H4 (cell line): ENCODE data around the gene LRRC3C. TPM values are rescaled to one million over a fixed set of nuclear protein-coding genes. Genes with fewer than 3 reads are reported as not detected.
A peak's percentile ranks its signal among the peaks of the same experiment; 100 is the strongest.

ENCODE experiments used
- DNase-seq: peaks from one replicate; pipeline ENCODE4 v3.0.0-alpha.2; 2015; ENCODE audit warnings: low spot score
- total RNA-seq: library from RNA; depleted of rRNA; stranded (reverse); fragments of >200 nt; shearing (Covaris generic); gene quantifications from 2 replicates; pipeline ENCODE4 v1.2.3, GENCODE V29; 2014

Gene LRRC3C
- total RNA-seq, 1 experiment from 2014 or later, result not detected

GRCh38 chr17:39923836-39924690 is 3.5 kb upstream of the LRRC3C start:
- no peak for DNase-seq

- DNase-seq, result no peak
These were observed 2.9 kb upstream of the LRRC3C start for GRCh38 chr17:39924691-39925055.

GRCh38 chr17:39925282-39926134 is 2.0 kb upstream of the LRRC3C start:
- no peak for DNase-seq

- DNase-seq, result no peak
These were observed 1.4 kb upstream of the LRRC3C start for GRCh38 chr17:39926135-39926587.

- no peak for DNase-seq
These were observed 888 bp upstream of the LRRC3C start for GRCh38 chr17:39926588-39927100.

- no peak for DNase-seq
These were observed 661 bp downstream of the LRRC3C start for GRCh38 chr17:39927929-39928857.

- DNase-seq, result peak; percentile 35
These were observed 1.5 kb downstream of the LRRC3C start for GRCh38 chr17:39928858-39929645.

GRCh38 chr17:39929646-39930407 is 2.3 kb downstream of the LRRC3C start:
- DNase-seq, result no peak

GRCh38 chr17:39933912-39934311 is 6.4 kb downstream of the LRRC3C start:
- no peak for DNase-seq

GRCh38 chr17:39934324-39934723 is 6.8 kb downstream of the LRRC3C start:
- DNase-seq, result no peak

GRCh38 chr17:39935909-39936308 is 8.4 kb downstream of the LRRC3C start:
- DNase-seq, result no peak

GRCh38 chr17:39937447-39937846 is 9.9 kb downstream of the LRRC3C start:
- DNase-seq, result no peak

GRCh38 chr17:39938140-39938869 is 10.8 kb downstream of the LRRC3C start:
- DNase-seq, result no peak

- DNase-seq, result no peak
These were observed 11.6 kb downstream of the LRRC3C start for GRCh38 chr17:39939106-39939505.

GRCh38 chr17:39939588-39940419 is 12.3 kb downstream of the LRRC3C start:
- peak; percentile 70 for DNase-seq

GRCh38 chr17:39943702-39944392 is 16.3 kb downstream of the LRRC3C start:
- no peak for DNase-seq

- no peak for DNase-seq
These were observed 16.8 kb downstream of the LRRC3C start for GRCh38 chr17:39944393-39944711.
